NCI-H1930 (cell line): ENCODE measurements around the gene MAPKAPK5.
"Not testable (repeated sequence)": the region's sequence is repeated elsewhere in the genome, so short reads cannot be mapped to it uniquely, and the experiment has no call there.

Experiments
- DNase-seq, 2 experiments: peaks; one replicate each; lab custom pipeline; 2025; lab: John Stamatoyannopoulos, UW

The MAPKAPK5 gene

GRCh38 chr12:111827907-111828306 lies 14.1 kb upstream of the MAPKAPK5 start:
- DNase-seq: no peak

DNA sequence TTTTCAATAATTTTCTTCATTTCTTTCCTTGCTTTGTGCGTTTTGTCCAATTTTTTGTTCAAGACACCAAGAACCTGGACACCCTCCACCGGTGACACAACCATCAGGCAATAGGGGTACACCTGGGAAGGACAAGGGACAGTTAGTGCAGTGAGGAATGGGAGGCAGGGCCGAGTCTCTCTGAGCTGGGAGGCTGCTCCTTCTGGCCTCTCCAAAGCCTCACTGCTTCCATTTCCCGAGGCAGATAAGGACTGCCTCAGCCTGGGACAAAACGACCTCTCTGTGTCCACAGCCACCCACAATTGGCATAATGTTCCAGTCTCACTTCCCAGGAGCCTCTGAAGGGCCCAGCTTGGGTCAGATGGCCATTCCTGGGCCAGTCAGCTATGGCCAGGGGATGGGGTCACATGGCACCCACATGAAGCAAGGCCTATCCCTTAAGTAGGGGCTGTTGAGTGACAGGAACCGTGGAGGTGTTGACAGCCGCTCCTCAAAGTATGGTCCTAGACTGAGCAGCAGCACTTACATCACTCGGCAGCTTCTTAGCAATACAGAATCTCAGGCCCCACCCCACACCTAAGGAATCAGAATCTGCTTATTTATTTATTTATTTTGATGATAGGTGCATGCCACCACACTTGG lies 13.6 kb upstream of the MAPKAPK5 start:
- no peak for DNase-seq

DNA sequence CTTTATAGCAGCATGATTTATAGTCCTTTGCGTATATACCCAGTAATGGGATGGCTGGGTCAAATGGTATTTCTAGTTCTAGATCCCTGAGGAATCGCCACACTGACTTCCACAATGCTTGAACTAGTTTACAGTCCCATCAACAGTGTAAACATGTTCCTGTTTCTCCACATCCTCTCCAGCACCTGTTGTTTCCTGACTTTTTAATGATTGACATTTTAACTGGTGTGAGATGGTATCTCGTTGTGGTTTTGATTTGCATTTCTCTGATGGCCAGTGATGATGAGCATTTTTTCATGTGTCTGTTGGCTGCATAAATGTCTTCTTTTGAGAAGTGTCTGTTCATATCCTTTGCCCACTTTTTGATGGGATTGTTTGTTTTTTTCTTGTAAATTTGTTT lies 12.4 kb upstream of the MAPKAPK5 start:
- not testable (repeated sequence) for DNase-seq

GRCh38 chr12:111834740-111835386 lies 7.2 kb upstream of the MAPKAPK5 start:
- not testable (repeated sequence) for DNase-seq

DNA sequence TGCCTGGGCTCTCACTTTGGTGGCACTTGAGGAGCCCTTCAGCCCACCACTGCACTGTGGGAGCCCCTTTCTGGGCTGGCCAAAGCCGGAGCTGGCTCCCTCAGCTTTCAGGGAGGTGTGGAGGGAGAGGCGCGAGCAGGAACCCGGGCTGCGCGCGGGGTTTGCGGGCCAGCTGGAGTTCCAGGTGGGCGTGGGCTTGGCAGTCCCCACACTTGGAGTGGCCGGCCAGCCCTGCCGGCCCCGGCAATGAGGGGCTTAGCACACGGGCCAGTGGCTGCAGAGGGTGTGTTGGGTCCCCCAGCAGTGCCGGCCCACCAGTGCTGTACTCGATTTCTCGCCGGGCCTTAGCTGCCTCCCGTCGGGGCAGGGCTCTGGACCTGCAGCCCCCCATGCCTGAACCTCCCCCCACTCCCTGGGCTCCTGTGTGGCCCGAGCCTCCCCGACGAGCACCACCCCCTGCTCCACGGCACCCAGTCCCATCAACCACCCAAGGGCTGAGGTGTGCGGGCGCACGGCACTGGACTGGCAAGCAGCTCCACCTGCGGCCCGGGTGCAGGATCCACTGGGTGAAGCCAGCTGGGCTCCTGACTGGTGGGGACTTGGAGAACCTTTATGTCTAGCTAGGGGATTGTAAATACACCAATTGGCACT lies 6.4 kb upstream of the MAPKAPK5 start:
- not testable (repeated sequence) for DNase-seq

- no peak for DNase-seq
Observed at GRCh38 chr12:111838353-111838752, 3.7 kb upstream of the MAPKAPK5 start.

GRCh38 chr12:111840807-111841206 lies 1.2 kb upstream of the MAPKAPK5 start:
- DNase-seq: no peak

DNA sequence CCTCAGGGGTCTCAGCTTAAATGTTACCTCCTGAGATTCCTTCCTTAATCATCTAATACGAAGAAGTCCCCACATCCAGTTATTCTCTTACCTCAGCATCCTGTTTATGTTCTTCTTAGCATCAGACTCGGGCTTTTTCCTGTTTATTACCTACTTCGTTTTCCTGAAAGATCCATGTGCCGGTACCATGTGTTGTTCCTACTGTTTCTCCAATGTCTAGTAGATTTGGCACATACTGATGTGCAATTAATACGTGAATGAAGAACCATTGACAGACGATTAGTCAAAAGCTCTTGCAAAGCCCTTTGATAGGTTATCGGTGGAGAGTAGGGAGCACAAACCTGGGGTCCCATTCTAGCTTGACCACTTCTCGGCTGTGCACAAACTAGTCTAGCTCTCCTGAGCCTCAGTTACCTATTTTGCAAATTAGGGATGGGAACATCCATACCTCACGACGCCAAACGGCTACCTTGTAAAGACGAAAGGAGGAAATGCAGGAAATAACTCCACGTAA lies 735 bp upstream of the MAPKAPK5 start:
- DNase-seq: no peak

- no peak for DNase-seq
Observed at GRCh38 chr12:111842556-111843396, 748 bp downstream of the MAPKAPK5 start.

- DNase-seq: no peak
Observed at GRCh38 chr12:111846016-111846415, 4.0 kb downstream of the MAPKAPK5 start.

DNA sequence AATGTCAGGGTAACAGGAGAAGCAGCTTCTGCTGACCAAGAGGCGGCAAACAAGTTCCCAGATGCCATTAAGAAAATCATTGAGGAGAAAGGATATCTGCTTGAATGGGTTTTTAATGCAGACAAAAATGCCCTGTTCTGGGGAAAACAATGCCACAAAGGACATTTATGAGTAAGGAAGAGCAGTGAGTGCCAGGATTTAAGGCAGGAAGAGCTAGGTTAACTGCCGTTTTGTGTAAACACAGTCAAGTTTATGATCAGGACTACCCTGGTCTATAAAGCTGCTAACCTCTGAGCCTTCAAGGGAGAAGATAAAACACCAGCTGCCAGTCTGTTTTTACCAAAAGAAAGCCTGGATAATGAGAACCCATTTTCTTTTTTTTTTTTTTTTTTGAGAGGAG lies 8.5 kb downstream of the MAPKAPK5 start:
- DNase-seq: no peak

DNA sequence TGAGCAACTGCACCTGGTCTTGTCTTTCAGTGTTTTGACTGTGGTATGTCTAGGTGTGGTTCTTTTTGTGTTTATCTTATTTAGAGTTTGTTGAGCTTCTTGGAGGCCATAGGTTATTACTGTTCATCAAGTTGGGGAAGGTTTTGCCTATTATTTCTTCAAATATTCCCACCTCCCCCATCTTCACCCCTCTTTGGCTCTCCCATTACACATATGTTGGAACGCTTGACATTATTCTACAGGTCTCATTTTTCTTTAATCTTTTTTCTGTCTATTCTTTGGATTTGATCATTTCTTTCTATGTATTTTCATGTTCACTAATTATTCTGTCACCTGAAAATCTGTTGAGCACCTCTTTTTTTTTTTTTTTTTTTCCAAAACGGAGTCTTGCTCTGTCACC lies 16.2 kb downstream of the MAPKAPK5 start:
- no peak for DNase-seq

DNA sequence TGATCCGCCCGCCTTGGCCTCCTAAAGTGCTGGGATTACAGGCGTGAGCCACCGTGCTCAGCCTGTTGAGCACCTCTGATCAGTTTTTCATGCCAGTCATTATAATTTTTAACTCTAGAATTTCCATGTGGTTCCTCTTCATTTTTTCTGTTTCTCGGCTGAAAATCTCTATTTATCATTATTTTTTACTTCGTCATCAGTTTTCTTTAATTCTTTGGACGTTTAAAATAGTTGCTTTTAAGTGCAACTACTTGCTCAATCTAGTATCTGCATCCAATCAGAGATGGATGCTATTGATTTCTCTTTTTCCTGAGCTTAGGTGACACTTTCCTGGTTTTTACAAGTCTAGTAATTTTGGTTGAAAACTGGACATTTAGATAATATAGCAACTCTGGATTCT lies 16.8 kb downstream of the MAPKAPK5 start:
- no peak for DNase-seq

- DNase-seq: no peak
Observed at GRCh38 chr12:111864913-111865312, 22.9 kb downstream of the MAPKAPK5 start.

- no peak for DNase-seq
Observed at GRCh38 chr12:111867531-111867930, 25.5 kb downstream of the MAPKAPK5 start.

- no peak for DNase-seq
Observed at GRCh38 chr12:111868676-111869588, 26.9 kb downstream of the MAPKAPK5 start.

DNA sequence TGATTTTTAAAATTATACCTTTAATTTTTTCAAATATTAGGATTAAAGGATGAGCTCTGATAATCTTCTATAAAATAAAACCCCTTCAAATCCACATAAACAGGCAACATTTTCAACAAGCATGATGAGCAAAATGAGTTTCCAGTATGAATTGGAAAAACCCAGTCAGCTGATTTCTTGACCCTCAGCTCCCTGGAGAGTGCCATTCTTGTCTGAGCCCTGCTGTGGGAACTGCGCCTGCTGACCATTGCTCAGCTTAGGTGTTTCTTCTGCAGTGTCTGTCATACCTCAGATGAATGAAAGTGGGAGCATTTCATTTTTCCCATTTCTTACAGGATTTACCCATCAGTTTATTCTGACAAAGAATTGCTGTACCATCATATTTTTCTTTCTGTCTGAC lies 27.6 kb downstream of the MAPKAPK5 start:
- no peak for DNase-seq

- no peak for DNase-seq
Observed at GRCh38 chr12:111870216-111870615, 28.2 kb downstream of the MAPKAPK5 start.

DNA sequence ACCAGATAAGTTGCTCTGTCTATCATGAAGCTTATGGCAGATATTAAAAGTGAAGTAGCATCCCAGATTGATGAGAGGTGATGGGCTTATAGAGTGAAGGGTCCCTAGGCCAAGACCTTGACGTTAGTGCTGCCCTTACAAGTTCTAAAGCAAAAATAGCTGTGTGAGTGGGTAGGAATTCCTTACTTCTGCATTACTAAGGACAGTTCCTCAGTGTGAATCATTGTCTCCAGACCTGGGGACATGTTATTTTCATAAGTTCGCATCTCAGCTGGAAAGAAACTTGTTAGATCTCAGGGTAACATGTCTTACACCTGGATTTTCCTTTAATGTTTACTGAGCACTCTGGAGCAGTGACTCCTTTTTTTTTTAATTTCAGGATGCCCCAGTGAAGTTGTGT lies 28.7 kb downstream of the MAPKAPK5 start:
- no peak for DNase-seq

- no peak for DNase-seq
Observed at GRCh38 chr12:111873113-111873512, 31.1 kb downstream of the MAPKAPK5 start.

DNA sequence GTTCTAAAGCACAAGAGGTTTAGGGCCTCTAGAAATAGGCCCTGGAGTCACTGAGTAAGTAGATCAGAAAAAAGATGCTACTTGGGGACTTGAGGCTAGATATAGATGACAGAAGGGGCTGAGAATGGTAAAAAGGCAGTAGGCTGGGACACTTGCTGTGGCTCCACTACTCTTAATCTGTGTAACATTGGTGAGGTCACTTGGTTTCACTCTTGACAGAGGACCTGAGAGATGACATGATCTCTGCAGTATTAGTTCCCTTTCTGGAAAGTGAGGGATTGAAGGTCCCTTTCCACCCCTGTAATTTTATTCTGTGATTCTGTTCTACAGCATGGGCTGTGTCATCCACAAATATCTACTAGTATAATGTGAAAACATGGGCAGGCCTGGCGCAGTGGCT lies 39.7 kb downstream of the MAPKAPK5 start:
- DNase-seq: no peak
